Muscle of back (tissue), 11 donors: ENCODE results near the gene GMPR2. TPM values are rescaled to one million over a fixed set of nuclear protein-coding genes. Genes with fewer than 3 reads are reported as not detected.
"Not testable (repeated sequence)": the region's sequence is repeated elsewhere in the genome, so short reads cannot be mapped to it uniquely, and the experiment has no call there.

Source experiments
- DNase-seq, 3 donors: peaks; one replicate each; pipeline versions ENCODE4 v3.0.0 to v3.0.0-alpha.2; 2013
- polyA plus RNA-seq, 10 donors: library from polyadenylated mRNA; unstranded; fragments of 120-200 nt; gene quantifications; one replicate each; pipeline ENCODE4 v1.2.1, GENCODE V29; 2013; ENCODE audit not compliant: insufficient read length in 10 of 10

The GMPR2 gene
- polyA plus RNA-seq, 10 donors, result 41.5 to 57.6 (median 50.7) TPM

GRCh38 chr14:24222987-24223386, 9.7 kb upstream of the GMPR2 start:
- DNase-seq, result not testable (repeated sequence)

GRCh38 chr14:24224618-24225071, 8.1 kb upstream of the GMPR2 start:
- peak in 1 of 3 donors; percentile 77 for DNase-seq

- no peak for DNase-seq
Observed at GRCh38 chr14:24226473-24226872, 6.3 kb upstream of the GMPR2 start.

GRCh38 chr14:24228902-24229301, 3.8 kb upstream of the GMPR2 start:
- DNase-seq, result no peak

- peak in 1 of 3 donors; percentile 19 for DNase-seq
Observed at GRCh38 chr14:24231263-24232120, 1.2 kb upstream of the GMPR2 start.

- DNase-seq, result peak; percentile 91 to 97 (median 96)
Observed at GRCh38 chr14:24232121-24232644, 546 bp upstream of the GMPR2 start, which contains the start of gene NEDD8. TSS of gene NEDD8 (minus strand) at chr14:24232367. CDS start at chr14:24232267, 100 bp downstream.

- DNase-seq, result no peak
Observed at GRCh38 chr14:24233538-24233866, 773 bp downstream of the GMPR2 start.

GRCh38 chr14:24234095-24235005, 1.6 kb downstream of the GMPR2 start:
- DNase-seq, result no peak

- DNase-seq, result no peak
Observed at GRCh38 chr14:24235804-24236688, 3.3 kb downstream of the GMPR2 start.

GRCh38 chr14:24236689-24237462, 4.1 kb downstream of the GMPR2 start:
- DNase-seq, result no peak

- no peak for DNase-seq
Observed at GRCh38 chr14:24237463-24237955, 4.8 kb downstream of the GMPR2 start.

GRCh38 chr14:24238123-24238522, 5.4 kb downstream of the GMPR2 start:
- DNase-seq, result no peak

GRCh38 chr14:24238527-24239037, 5.9 kb downstream of the GMPR2 start:
- no peak for DNase-seq

- DNase-seq, result no peak
Observed at GRCh38 chr14:24240110-24240918, 7.6 kb downstream of the GMPR2 start.

GRCh38 chr14:24241829-24242443, 9.2 kb downstream of the GMPR2 start:
- peak in 2 of 3 donors; percentile 6 to 96 for DNase-seq

GRCh38 chr14:24243336-24243836, 10.7 kb downstream of the GMPR2 start:
- peak in 1 of 3 donors; percentile 14 for DNase-seq

- DNase-seq, result not testable (repeated sequence)
Observed at GRCh38 chr14:24245350-24245749, 12.6 kb downstream of the GMPR2 start.

- no peak for DNase-seq
Observed at GRCh38 chr14:24246765-24247212, 14.1 kb downstream of the GMPR2 start.
